Liver (tissue), 9 donors: ENCODE measurements around the gene CENPO. TPM values are rescaled to one million over a fixed set of nuclear protein-coding genes. Genes with fewer than 3 reads are reported as not detected.
A peak's percentile ranks its signal among the peaks of the same experiment; 100 is the strongest.

Experiments
- DNase-seq: peaks from one replicate; pipeline ENCODE4 v3.0.0-alpha.2; 2017; ENCODE audit warnings: low spot score
- H3K27ac ChIP-seq, 2 donors: one replicate each; pipeline ENCODE4 v1.7.0; 2013; ENCODE audit warnings: inconsistent platforms in 2 of 2, low read length in 2 of 2, control low read depth in 1 of 2, low read depth in 1 of 2, mild to moderate bottlenecking in 1 of 2
- H3K27me3 ChIP-seq, 4 donors: one replicate each; pipeline versions ENCODE4 v1.6.1 to v1.7.0; 2013; ENCODE audit warnings: low read length in 3 of 4, inconsistent platforms in 1 of 4, mild to moderate bottlenecking in 1 of 4, moderate library complexity in 1 of 4; ENCODE audit not compliant: control insufficient read depth in 4 of 4, insufficient read depth in 4 of 4
- H3K36me3 ChIP-seq, 4 donors: one replicate each; pipeline versions ENCODE4 v1.6.1 to v1.7.0; 2013; ENCODE audit warnings: low read length in 3 of 4, mild to moderate bottlenecking in 3 of 4, low read depth in 1 of 4, moderate library complexity in 1 of 4; ENCODE audit not compliant: control insufficient read depth in 4 of 4, insufficient read depth in 3 of 4
- H3K4me1 ChIP-seq, 4 donors: one replicate each; pipeline versions ENCODE4 v1.6.1 to v1.7.0; 2013; ENCODE audit warnings: low read length in 3 of 4, mild to moderate bottlenecking in 3 of 4, moderate library complexity in 1 of 4; ENCODE audit not compliant: control insufficient read depth in 4 of 4, insufficient read depth in 4 of 4
- H3K4me3 ChIP-seq, 3 donors: one replicate each; pipeline versions ENCODE4 v1.6.1 to v1.7.0; 2013; ENCODE audit warnings: low read length in 3 of 3, control low read depth in 1 of 3, low read depth in 1 of 3, mild to moderate bottlenecking in 1 of 3
- H3K9ac ChIP-seq, 2 donors: one replicate each; pipeline ENCODE4 v1.7.0; 2013; ENCODE audit warnings: low read length in 2 of 2, mild to moderate bottlenecking in 2 of 2, moderate library complexity in 2 of 2, control low read depth in 1 of 2, low read depth in 1 of 2
- H3K9me3 ChIP-seq, 4 donors: one replicate each; pipeline versions ENCODE4 v1.6.1 to v1.7.0; 2013; ENCODE audit warnings: low read length in 3 of 4; ENCODE audit not compliant: control insufficient read depth in 4 of 4
- NR2F2 ChIP-seq: IDR thresholded peaks from 2 replicates; pipeline ENCODE4 v1.6.1; 2016; ENCODE audit warnings: antibody characterized with exemption
- RAD21 ChIP-seq, 2 donors: IDR thresholded peaks; 2 replicates each; pipeline ENCODE4 v1.6.1; 2016; ENCODE audit warnings: antibody characterized with exemption in 2 of 2, mild to moderate bottlenecking in 2 of 2
- SP1 ChIP-seq: IDR thresholded peaks from 2 replicates; pipeline ENCODE4 v1.6.1; 2018; ENCODE audit warnings: antibody characterized with exemption, mild to moderate bottlenecking
- WGBS: extraction: QIAGEN DNeasy Blood & Tissue Kit; methylation state at CpG from one replicate; pipeline ENCODE4 v1.1.7; 2013; 5-methylcytosine and 5-hydroxymethylcytosine counted together
- polyA plus RNA-seq, 2 donors: library from polyadenylated mRNA; stranded (reverse) in 1 of 2; unstranded in 1 of 2; fragments of 200-250 nt in 1 of 2; fragments of >200 nt in 1 of 2; fragmentation: Nextera tagmentation in 1 of 2; extraction: Ambion mirVana in 1 of 2; gene quantifications; one replicate each; pipeline versions ENCODE4 v1.2.1 to v1.2.3, GENCODE V29; 2013 to 2015
- total RNA-seq, 2 donors: library from RNA; depleted of rRNA; stranded (reverse); fragments of >200 nt; gene quantifications; one replicate each; pipeline ENCODE4 v1.2.3, GENCODE V29; 2014
- donor health status: healthy.
- donor health status: healthy.
- donor health status: healthy.
- donor health status: healthy.
- donor health status: healthy.

The CENPO gene
- total and polyA plus RNA-seq, 4 donors: 2.2 to 17.8 (median 3.2) TPM

DNA sequence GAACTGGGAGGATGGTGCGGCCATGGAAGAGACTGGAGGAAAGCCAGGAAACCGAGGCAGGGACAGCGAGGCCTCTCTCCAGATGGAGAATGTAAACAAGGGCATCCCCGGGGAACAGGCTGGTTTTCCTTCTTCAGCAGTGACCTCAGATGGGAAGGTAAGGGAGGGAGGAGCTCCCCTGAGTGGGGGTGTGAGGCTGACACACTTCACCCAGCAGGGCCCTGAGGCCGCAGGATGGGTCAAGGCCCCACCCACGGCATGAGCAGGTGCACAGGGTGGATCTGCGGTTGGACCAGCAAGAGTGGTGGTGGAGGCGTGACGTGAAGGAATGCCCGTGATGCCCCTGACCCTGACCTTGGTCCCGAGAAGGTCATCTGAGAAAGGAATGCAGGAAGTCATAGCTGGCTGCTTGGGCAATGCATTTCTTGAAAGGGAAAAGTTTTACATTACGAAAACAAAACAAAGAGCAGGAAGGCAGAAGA, 78.7 kb downstream of the CENPO start:
- H3K4me3 ChIP-seq: no peak overlapping the region
- H3K27ac ChIP-seq: no peak overlapping the region
- H3K9me3 ChIP-seq: no peaks in the 10 kb centered on the region
- H3K4me1 ChIP-seq: peaks cover 0 to 2% (median 0%) of the 10 kb centered on the region in 4 donors
- DNase-seq: no peak
- WGBS: 82% methylated on average over 12 of the region's 12 CpGs
- no peaks in the 10 kb centered on the region for H3K27me3 ChIP-seq
- H3K9ac ChIP-seq: no peak overlapping the region
- H3K36me3 ChIP-seq: no peaks in the 10 kb centered on the region
- no peak for TF ChIP-seq RAD21 (IDR thresholded peaks at IDR 0.05)
- peak; percentile 71 for TF ChIP-seq NR2F2
- no peak for TF ChIP-seq SP1

Other genes starting within 250 kb of the CENPO start
- 10 to 100 TPM in 1 of 2 donors, 1 to 10 TPM in 1; 9.9 to 29.7 TPM for gene PTRHD1, start within 50 bp of the CENPO start, total RNA-seq
- gene PTRHD1, start within 50 bp of the CENPO start, polyA plus RNA-seq: 10 to 100 TPM; 11.7 to 50.9 TPM
- 1 to 10 TPM; 7.1 to 8.4 TPM for gene ADCY3, start 126.8 kb downstream of the CENPO start, total RNA-seq
- gene ADCY3, start 126.8 kb downstream of the CENPO start, polyA plus RNA-seq: 1 to 10 TPM in 1 of 2 donors, under 1 TPM in 1; 0.99 to 5.6 TPM
- gene DNAJC27, start 178.5 kb downstream of the CENPO start, total RNA-seq: 1 to 10 TPM; 3.6 to 5.1 TPM
- 1 to 10 TPM in 1 of 2 donors, under 1 TPM in 1; 0.95 to 2.7 TPM for gene DNAJC27, start 178.5 kb downstream of the CENPO start, polyA plus RNA-seq
- gene EFR3B, start 248.7 kb downstream of the CENPO start, total RNA-seq: under 1 TPM; 0.33 TPM
- gene EFR3B, start 248.7 kb downstream of the CENPO start, polyA plus RNA-seq: under 1 TPM; 0.05 to 0.14 TPM